ENCODE data around the gene PTBP1.

- TF ChIP-seq POLR2A (IDR thresholded peaks at IDR 0.05; ENCODE audit: low read depth, low read length) (peak; percentile 94), POLR2AphosphoS5 (IDR thresholded peaks at IDR 0.05; ENCODE audit: low read depth, low read length) (peak; percentile 96)
Measured at GRCh38 chr19:796692-797527, at the start of gene PTBP1.
